ENCODE data around the gene ATG9A. TPM values are rescaled to one million over a fixed set of nuclear protein-coding genes. Genes with fewer than 3 reads are reported as not detected.

ATG9A gene
- total and polyA plus RNA-seq, 9 of the 15 experiments (the other 6 are each of a cell fraction or from before 2014, with no cell fraction given), result 0.25 to 65.6 (median 23.4) TPM

DNA sequence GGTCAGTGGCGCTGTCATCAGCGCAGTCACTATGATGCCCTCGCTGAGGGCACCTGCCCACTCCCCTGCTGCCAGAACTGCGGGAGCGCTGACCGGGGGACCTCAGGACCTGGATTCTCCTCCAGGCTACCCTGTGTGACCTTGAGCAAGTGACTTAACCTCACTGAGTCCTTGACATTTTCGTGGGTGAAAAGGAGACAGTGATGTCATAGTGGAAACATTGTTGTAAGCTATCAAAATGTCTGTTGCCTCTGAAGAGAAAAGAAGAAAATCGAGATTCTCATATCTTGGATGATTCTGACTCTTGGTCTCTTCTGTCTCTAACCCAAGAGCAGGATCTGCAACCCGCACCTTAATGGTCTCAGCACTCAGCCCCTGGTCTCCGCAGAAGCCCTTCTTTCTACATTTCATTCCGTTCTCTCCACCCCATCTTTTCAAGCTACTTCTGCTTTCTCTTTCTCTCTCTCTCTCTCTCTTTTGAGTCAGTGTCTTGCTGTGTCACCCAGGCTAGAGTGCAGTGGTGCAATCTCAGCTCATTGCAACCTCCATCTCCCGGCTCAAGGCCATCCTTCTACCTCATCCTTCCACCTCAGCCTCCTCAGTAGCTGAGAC lies 25.3 kb upstream of the ATG9A start (continued):
- no peak for TF ChIP-seq NR1H2 (CRISPR knock-in tag; IDR thresholded peaks at IDR 0.05)
- peak; percentile 27; the same call in 1 of the 2 replicates for TF ChIP-seq SMARCE1 (IDR thresholded peaks at IDR 0.05)
- TF ChIP-seq BDP1 (IDR thresholded peaks at IDR 0.05; ENCODE audit: insufficient read depth, insufficient read length), result no peak
- peak; percentile 72 for TF ChIP-seq ESRRA (IDR thresholded peaks at IDR 0.05; ENCODE audit: borderline replicate concordance, low read depth)
- peak; percentile 63 for TF ChIP-seq ATF7 (IDR thresholded peaks at IDR 0.05)
- peak; percentile 57 for TF ChIP-seq MAFG (tag; conservative IDR thresholded peaks at IDR 0.05)
- TF ChIP-seq NFE2 (IDR thresholded peaks at IDR 0.05; ENCODE audit: low read depth), result peak; percentile 56
- no peak for TF ChIP-seq PRPF4 (IDR thresholded peaks at IDR 0.05; ENCODE audit: insufficient read depth, low read depth, low read length, poor library complexity, severe bottlenecking)
- TF ChIP-seq RNF219 (CRISPR knock-in tag; IDR thresholded peaks at IDR 0.05), result no peak
- peak; percentile 60 for TF ChIP-seq CEBPB (tag; IDR thresholded peaks at IDR 0.05)
- no peak for TF ChIP-seq XRCC5 (IDR thresholded peaks at IDR 0.05; ENCODE audit: low read depth, low read length)
- TF ChIP-seq PHB (CRISPR knock-in tag; IDR thresholded peaks at IDR 0.05), result no peak
- no peak for TF ChIP-seq ARID1B (IDR thresholded peaks at IDR 0.05)
- 0 out of 2 replicates have a peak, but pooled peaks have one; percentile 21 for TF ChIP-seq SMARCA4 (IDR thresholded peaks at IDR 0.05)
- TF ChIP-seq ARNT (IDR thresholded peaks at IDR 0.05), result no peak
- TF ChIP-seq KLF10 (CRISPR knock-in tag; IDR thresholded peaks at IDR 0.05), result no peak
- TF ChIP-seq PCBP2 (IDR thresholded peaks at IDR 0.05; ENCODE audit: low read depth, low read length, poor library complexity, severe bottlenecking), result no peak
- no peak for TF ChIP-seq EP400 (IDR thresholded peaks at IDR 0.05)
- no peak for TF ChIP-seq WHSC1 (IDR thresholded peaks at IDR 0.05; ENCODE audit: low read length)
- no peak for TF ChIP-seq JUND (IDR thresholded peaks at IDR 0.05; ENCODE audit: borderline replicate concordance, low read depth, low read length)
- TF ChIP-seq JUND (tag; IDR thresholded peaks at IDR 0.05; ENCODE audit: borderline replicate concordance, low read depth, low read length), result peak; percentile 33; the same call in 1 of the 3 replicates
- TF ChIP-seq CEBPG (CRISPR knock-in tag; IDR thresholded peaks at IDR 0.05), result no peak
- 0 out of 4 replicates have a peak, but pooled peaks have one; percentile 11 to 21 for TF ChIP-seq CEBPG (tag; conservative IDR thresholded peaks at IDR 0.05 in 1 of 2, IDR thresholded peaks at IDR 0.05 in 1 of 2)
- no peak for TF ChIP-seq GTF2E2 (tag; IDR thresholded peaks at IDR 0.05)
- peak in 1 of 2 experiments; percentile 44; a peak in 1 of 4 replicates for TF ChIP-seq HDAC1 (IDR thresholded peaks at IDR 0.05)
- TF ChIP-seq FOSL1 (tag; conservative IDR thresholded peaks at IDR 0.05), result no peak
- TF ChIP-seq HNRNPL (IDR thresholded peaks at IDR 0.05; ENCODE audit: low read depth, low read length), result no peak
- TF ChIP-seq POLR2H (tag; IDR thresholded peaks at IDR 0.05; ENCODE audit: low read depth), result no peak
- peak; percentile 41; the same call in 1 of the 2 replicates for TF ChIP-seq CTBP1 (IDR thresholded peaks at IDR 0.05; ENCODE audit: borderline replicate concordance)
- no peak for TF ChIP-seq POLR2B (IDR thresholded peaks at IDR 0.05; ENCODE audit: low read depth, partially characterized antibody)
- no peak for TF ChIP-seq BACH1 (tag; IDR thresholded peaks at IDR 0.05)
- TF ChIP-seq RCOR1 (IDR thresholded peaks at IDR 0.05; ENCODE audit: borderline replicate concordance in 1 of 2, low read depth in 2 of 2, low read length in 2 of 2), result 0 out of 4 replicates have a peak, but pooled peaks of 1 of the 2 experiments have one; percentile 37
